Measurements from ENCODE around the gene RARB.

RARB gene

GRCh38 chr3:25448750-25449692, 21.0 kb downstream of the RARB start:
- no peak for DNase-seq

GRCh38 chr3:25449857-25450256, 21.8 kb downstream of the RARB start:
- DNase-seq: no peak

GRCh38 chr3:25452192-25452591, 24.1 kb downstream of the RARB start:
- no peak for DNase-seq

GRCh38 chr3:25452740-25453139, 24.7 kb downstream of the RARB start:
- no peak for DNase-seq

GRCh38 chr3:25453619-25454004, 25.5 kb downstream of the RARB start:
- DNase-seq: no peak

GRCh38 chr3:25454005-25454927, 26.2 kb downstream of the RARB start:
- no peak for DNase-seq

- DNase-seq: no peak
These were observed 27.5 kb downstream of the RARB start for GRCh38 chr3:25455441-25456132.

GRCh38 chr3:25456723-25457670, 28.9 kb downstream of the RARB start:
- DNase-seq: no peak

- no peak for DNase-seq
These were observed 29.8 kb downstream of the RARB start for GRCh38 chr3:25457671-25458419.

- no peak for DNase-seq
These were observed 30.4 kb downstream of the RARB start for GRCh38 chr3:25458420-25458814.

- DNase-seq: no peak
These were observed 32.7 kb downstream of the RARB start for GRCh38 chr3:25460751-25461150.

- no peak for DNase-seq
These were observed 33.9 kb downstream of the RARB start for GRCh38 chr3:25461946-25462345.

GRCh38 chr3:25462495-25462894, 34.4 kb downstream of the RARB start:
- DNase-seq: no peak

GRCh38 chr3:25463836-25464418, 35.9 kb downstream of the RARB start:
- no peak for DNase-seq

- DNase-seq: no peak
These were observed 37.3 kb downstream of the RARB start for GRCh38 chr3:25465266-25465860.

GRCh38 chr3:25468866-25469319, 40.8 kb downstream of the RARB start:
- no peak for DNase-seq

GRCh38 chr3:25469558-25469957, 41.5 kb downstream of the RARB start:
- no peak for DNase-seq

- no peak for DNase-seq
These were observed 43.2 kb downstream of the RARB start for GRCh38 chr3:25471081-25471768.

- no peak for DNase-seq
These were observed 44.1 kb downstream of the RARB start for GRCh38 chr3:25472153-25472552.

GRCh38 chr3:25472731-25473130, 44.7 kb downstream of the RARB start:
- no peak for DNase-seq
